H9 (cell line): ENCODE measurements around the gene CEP112. TPM values are rescaled to one million over a fixed set of nuclear protein-coding genes. Genes with fewer than 3 reads are reported as not detected.
A peak's percentile ranks its signal among the peaks of the same experiment; 100 is the strongest.

Source experiments
- DNase-seq: peaks from one replicate; pipeline ENCODE4 v3.0.0-alpha.2; 2017
- H2AFZ ChIP-seq: one replicate; pipeline ENCODE4 v1.6.1; 2013; ENCODE audit warnings: mild to moderate bottlenecking, low read length, control low read depth, moderate library complexity
- H2AK5ac ChIP-seq: 2 replicates; pipeline ENCODE4 v1.6.1; 2013; ENCODE audit warnings: low read length, control low read depth, mixed read lengths; ENCODE audit not compliant: insufficient read length
- H2BK120ac ChIP-seq: one replicate; pipeline ENCODE4 v1.6.1; 2013; ENCODE audit warnings: low read depth, mild to moderate bottlenecking, low read length, control low read depth, inconsistent platforms; ENCODE audit not compliant: poor library complexity, severe bottlenecking
- H2BK12ac ChIP-seq: 2 replicates; pipeline ENCODE4 v1.6.1; 2013; ENCODE audit warnings: low read length, control low read depth, mixed read lengths, low read depth; ENCODE audit not compliant: insufficient read length
- H2BK15ac ChIP-seq: 2 replicates; pipeline ENCODE4 v1.6.1; 2013; ENCODE audit warnings: low read depth, low read length, control low read depth
- H2BK20ac ChIP-seq: one replicate; pipeline ENCODE4 v1.6.1; 2013; ENCODE audit warnings: low read depth, mild to moderate bottlenecking, low read length, control low read depth, inconsistent platforms; ENCODE audit not compliant: poor library complexity, severe bottlenecking
- H2BK5ac ChIP-seq: 2 replicates; pipeline ENCODE4 v1.6.1; 2013; ENCODE audit warnings: low read length, control low read depth, mixed read lengths; ENCODE audit not compliant: insufficient read length
- H3K14ac ChIP-seq: 2 replicates; pipeline ENCODE4 v1.6.1; 2013; ENCODE audit warnings: low read length, control low read depth; ENCODE audit not compliant: insufficient read depth
- H3K18ac ChIP-seq: 2 replicates; pipeline ENCODE4 v1.6.1; 2013; ENCODE audit warnings: low read depth, mild to moderate bottlenecking, mixed read lengths, low read length, control low read depth; ENCODE audit not compliant: insufficient read length
- H3K23ac ChIP-seq: 2 replicates; pipeline ENCODE4 v1.6.1; 2013; ENCODE audit warnings: low read length, control low read depth, mixed read lengths, low read depth; ENCODE audit not compliant: insufficient read length
- H3K23me2 ChIP-seq: 2 replicates; pipeline ENCODE4 v1.6.1; 2013; ENCODE audit warnings: low read depth, mild to moderate bottlenecking, mixed read lengths, low read length, control low read depth; ENCODE audit not compliant: insufficient read length, poor library complexity, severe bottlenecking
- H3K27ac ChIP-seq: 2 replicates; pipeline ENCODE4 v1.5.1; 2013; ENCODE audit warnings: low read length, control low read depth, mixed read lengths, low read depth; ENCODE audit not compliant: insufficient read length
- H3K27me3 ChIP-seq: 2 replicates; pipeline ENCODE4 v1.6.1; 2013; ENCODE audit warnings: low read length, control low read depth, inconsistent platforms; ENCODE audit not compliant: insufficient read depth
- H3K4ac ChIP-seq: 2 replicates; pipeline ENCODE4 v1.6.1; 2013; ENCODE audit warnings: low read depth, mild to moderate bottlenecking, control low read depth, inconsistent platforms, low read length, moderate library complexity
- H3K4me1 ChIP-seq: 2 replicates; pipeline ENCODE4 v1.6.1; 2013; ENCODE audit warnings: low read length, control low read depth, inconsistent platforms; ENCODE audit not compliant: insufficient read depth
- H3K4me2 ChIP-seq: 2 replicates; pipeline ENCODE4 v1.6.1; 2013; ENCODE audit warnings: low read length, control low read depth, mixed read lengths; ENCODE audit not compliant: insufficient read length, insufficient read depth
- H3K56ac ChIP-seq: 2 replicates; pipeline ENCODE4 v1.6.1; 2013; ENCODE audit warnings: low read depth, mild to moderate bottlenecking, mixed read lengths, low read length, control low read depth; ENCODE audit not compliant: insufficient read length
- H3K79me1 ChIP-seq: 2 replicates; pipeline ENCODE4 v1.6.1; 2013; ENCODE audit warnings: low read depth, mild to moderate bottlenecking, moderate library complexity, low read length, control low read depth, inconsistent platforms; ENCODE audit not compliant: insufficient read depth, poor library complexity, severe bottlenecking
- H3K79me2 ChIP-seq: 2 replicates; pipeline ENCODE4 v1.6.1; 2013; ENCODE audit warnings: low read length, control low read depth, inconsistent platforms; ENCODE audit not compliant: insufficient read depth
- H3K9ac ChIP-seq: 2 replicates; pipeline ENCODE4 v1.6.1; 2013; ENCODE audit warnings: low read length, control low read depth, mixed read lengths; ENCODE audit not compliant: insufficient read length; ENCODE audit errors: extremely low read depth
- H3K9me3 ChIP-seq: one replicate; pipeline ENCODE4 v1.6.1; 2013; ENCODE audit warnings: low read depth, low read length, inconsistent platforms; ENCODE audit not compliant: control insufficient read depth
- H3T11ph ChIP-seq: one replicate; pipeline ENCODE4 v1.6.1; 2013; ENCODE audit warnings: mild to moderate bottlenecking, low read length, control low read depth, inconsistent platforms
- H4K20me1 ChIP-seq: one replicate; pipeline ENCODE4 v1.6.1; 2013; ENCODE audit not compliant: control insufficient read depth, insufficient read length, insufficient read depth
- H4K5ac ChIP-seq: 2 replicates; pipeline ENCODE4 v1.6.1; 2013; ENCODE audit warnings: low read depth, mild to moderate bottlenecking, mixed read lengths, low read length, control low read depth; ENCODE audit not compliant: insufficient read length
- H4K8ac ChIP-seq: replicated peaks from 2 replicates; pipeline ENCODE4 v1.6.1; 2013; ENCODE audit warnings: low read length, control low read depth, mixed read lengths, low read depth; ENCODE audit not compliant: insufficient read length
- H4K91ac ChIP-seq: 2 replicates; pipeline ENCODE4 v1.6.1; 2013; ENCODE audit warnings: low read depth, mild to moderate bottlenecking, moderate library complexity, mixed read lengths, low read length, control low read depth; ENCODE audit not compliant: insufficient read length
- H3K27ac Mint-ChIP-seq, 3 experiments: 2 replicates in 2 of 3; 3 replicates in 1 of 3; pipeline ENCODE4 v1.8.0; 2020 to 2021; ENCODE audit warnings: mixed read lengths in 3 of 3, mild to moderate bottlenecking in 1 of 3, moderate library complexity in 1 of 3
- H3K27me3 Mint-ChIP-seq: 2 replicates; pipeline ENCODE4 v1.8.0; 2021; ENCODE audit warnings: low read depth, mild to moderate bottlenecking, moderate library complexity, mixed read lengths
- H3K36me3 Mint-ChIP-seq, 3 experiments: 2 replicates in 2 of 3; 3 replicates in 1 of 3; pipeline ENCODE4 v1.8.0; 2020 to 2021; ENCODE audit warnings: low read depth in 3 of 3, mixed read lengths in 3 of 3; ENCODE audit not compliant: insufficient read depth in 1 of 3
- H3K4me1 Mint-ChIP-seq, 2 experiments: 2 replicates each; pipeline ENCODE4 v1.8.0; 2020; ENCODE audit warnings: mixed read lengths in 2 of 2
- H3K4me3 Mint-ChIP-seq, 2 experiments: 2 replicates in 1 of 2; 3 replicates in 1 of 2; pipeline ENCODE4 v1.8.0; 2020 to 2021; ENCODE audit warnings: mild to moderate bottlenecking in 2 of 2, mixed read lengths in 2 of 2, moderate library complexity in 1 of 2
- H3K9me3 Mint-ChIP-seq, 2 experiments: 2 replicates in 1 of 2; 3 replicates in 1 of 2; pipeline ENCODE4 v1.8.0; 2020; ENCODE audit warnings: mild to moderate bottlenecking in 2 of 2, mixed read lengths in 2 of 2, moderate library complexity in 1 of 2
- CTCF ChIP-seq: fragments of 200-600 bp; sonication (generic); conservative IDR thresholded peaks from 3 replicates; pipeline ENCODE4 v1.8.0; 2021; ENCODE audit warnings: antibody characterized with exemption, mild to moderate bottlenecking
- WGBS: extraction: QIAGEN DNeasy Blood & Tissue Kit; methylation state at CpG from one replicate; pipeline ENCODE4 v1.1.7; 2013; ENCODE audit warnings: missing lambda C conversion rate, low lambda C conversion rate, mixed read lengths; ENCODE audit not compliant: insufficient read length; ENCODE audit errors: extremely low coverage; 5-methylcytosine and 5-hydroxymethylcytosine counted together
- total RNA-seq: library from RNA; stranded (reverse); gene quantifications from 2 replicates; pipeline ENCODE4 v1.2.1, GENCODE V29; 2021

Gene CEP112
- total RNA-seq, 1 experiment from 2014 or later, result 5.4 TPM

GRCh38 chr17:65630502-65630901 lies 561.4 kb downstream of the CEP112 start:
- H4K20me1 ChIP-seq, result no peaks in the 10 kb centered on the region
- no peak overlapping the region for H2BK20ac ChIP-seq
- H2BK12ac ChIP-seq, result no peak overlapping the region
- no peaks in the 10 kb centered on the region for H3K79me1 ChIP-seq
- no peak overlapping the region for H2BK5ac ChIP-seq
- no peak overlapping the region for H3K56ac ChIP-seq
- H3K79me2 ChIP-seq, result no peaks in the 10 kb centered on the region
- H4K8ac ChIP-seq, result no peak overlapping the region
- H3K9me3 ChIP-seq, result no peaks in the 10 kb centered on the region
- Mint-ChIP-seq H3K9me3 (no peaks in the 10 kb centered on the region; a peak in 1 of 5 replicates), H3K4me3 (no peak overlapping the region), H3K36me3 (no peaks in the 10 kb centered on the region), H3K27ac (peak overlapping the region in 1 of 3 experiments; percentile 42; a peak in 1 of 7 replicates), H3K27me3 (no peaks in the 10 kb centered on the region), H3K4me1 (peaks cover 30 to 33% of the 10 kb centered on the region in 2 experiments)
- H3K27ac ChIP-seq, result no peak overlapping the region
- no CpG with 5 or more reads among the region's 2 CpGs for WGBS
- no peak overlapping the region for H2BK15ac ChIP-seq
- no peaks in the 10 kb centered on the region; the same call in 1 of the 2 replicates for H3K4me1 ChIP-seq
- H2BK120ac ChIP-seq, result no peak overlapping the region
- no peak overlapping the region for H3K4me2 ChIP-seq
- no peak overlapping the region for H3K23ac ChIP-seq
- no peaks in the 10 kb centered on the region for H3K23me2 ChIP-seq
- H3K14ac ChIP-seq, result no peak overlapping the region
- no peaks in the 10 kb centered on the region for H3K27me3 ChIP-seq
- no peak overlapping the region for H3T11ph ChIP-seq
- no peak overlapping the region for H3K18ac ChIP-seq
- H3K4ac ChIP-seq, result no peak overlapping the region
- no peak for TF ChIP-seq CTCF
- no peak overlapping the region for H4K5ac ChIP-seq
- H2AK5ac ChIP-seq, result no peak overlapping the region
- no peak for DNase-seq
- H4K91ac ChIP-seq, result no peak overlapping the region
- no peak overlapping the region for H2AFZ ChIP-seq
- no peak overlapping the region for H3K9ac ChIP-seq
